ENCODE measurements around the gene SPANXD.

DNA sequence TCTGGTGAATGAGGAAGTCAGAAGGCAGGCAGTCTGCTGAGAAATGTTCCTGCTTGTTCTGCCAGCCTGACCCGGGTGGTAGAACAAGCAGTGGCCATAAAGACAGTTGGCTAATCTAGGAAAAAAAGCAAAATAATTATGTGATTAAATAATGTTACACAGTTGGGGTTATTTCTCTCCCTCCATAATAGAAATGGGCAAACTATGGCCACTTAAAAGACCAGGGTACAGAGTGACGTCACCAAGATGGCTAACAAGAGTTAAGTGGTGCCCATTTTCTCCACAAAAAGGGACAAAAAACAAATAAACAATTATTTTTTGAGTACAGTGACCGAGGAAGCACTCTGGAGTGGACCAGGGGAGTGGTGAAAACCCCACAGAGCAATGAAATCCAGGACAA, 16.1 kb upstream of the SPANXD start:
- TF ChIP-seq NFIC (IDR thresholded peaks at IDR 0.05): no peak
- TF ChIP-seq YY1 (IDR thresholded peaks at IDR 0.05; ENCODE audit: low read depth): no peak
- no peak for TF ChIP-seq TEAD4 (IDR thresholded peaks at IDR 0.05)
- no peak for TF ChIP-seq FOXM1 (IDR thresholded peaks at IDR 0.05; ENCODE audit: borderline replicate concordance, low read depth)
- TF ChIP-seq, protein P1, sequence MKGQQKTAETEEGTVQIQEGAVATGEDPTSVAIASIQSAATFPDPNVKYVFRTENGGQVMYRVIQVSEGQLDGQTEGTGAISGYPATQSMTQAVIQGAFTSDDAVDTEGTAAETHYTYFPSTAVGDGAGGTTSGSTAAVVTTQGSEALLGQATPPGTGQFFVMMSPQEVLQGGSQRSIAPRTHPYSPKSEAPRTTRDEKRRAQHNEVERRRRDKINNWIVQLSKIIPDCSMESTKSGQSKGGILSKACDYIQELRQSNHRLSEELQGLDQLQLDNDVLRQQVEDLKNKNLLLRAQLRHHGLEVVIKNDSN (IDR thresholded peaks at IDR 0.05): no peak
- TF ChIP-seq EP300 (IDR thresholded peaks at IDR 0.05; ENCODE audit: borderline replicate concordance): no peak
- no peak for TF ChIP-seq TAF1 (IDR thresholded peaks at IDR 0.05; ENCODE audit: low read depth)
- TF ChIP-seq RAD21 (IDR thresholded peaks at IDR 0.05; ENCODE audit: low read depth): no peak
- TF ChIP-seq, protein P2, sequence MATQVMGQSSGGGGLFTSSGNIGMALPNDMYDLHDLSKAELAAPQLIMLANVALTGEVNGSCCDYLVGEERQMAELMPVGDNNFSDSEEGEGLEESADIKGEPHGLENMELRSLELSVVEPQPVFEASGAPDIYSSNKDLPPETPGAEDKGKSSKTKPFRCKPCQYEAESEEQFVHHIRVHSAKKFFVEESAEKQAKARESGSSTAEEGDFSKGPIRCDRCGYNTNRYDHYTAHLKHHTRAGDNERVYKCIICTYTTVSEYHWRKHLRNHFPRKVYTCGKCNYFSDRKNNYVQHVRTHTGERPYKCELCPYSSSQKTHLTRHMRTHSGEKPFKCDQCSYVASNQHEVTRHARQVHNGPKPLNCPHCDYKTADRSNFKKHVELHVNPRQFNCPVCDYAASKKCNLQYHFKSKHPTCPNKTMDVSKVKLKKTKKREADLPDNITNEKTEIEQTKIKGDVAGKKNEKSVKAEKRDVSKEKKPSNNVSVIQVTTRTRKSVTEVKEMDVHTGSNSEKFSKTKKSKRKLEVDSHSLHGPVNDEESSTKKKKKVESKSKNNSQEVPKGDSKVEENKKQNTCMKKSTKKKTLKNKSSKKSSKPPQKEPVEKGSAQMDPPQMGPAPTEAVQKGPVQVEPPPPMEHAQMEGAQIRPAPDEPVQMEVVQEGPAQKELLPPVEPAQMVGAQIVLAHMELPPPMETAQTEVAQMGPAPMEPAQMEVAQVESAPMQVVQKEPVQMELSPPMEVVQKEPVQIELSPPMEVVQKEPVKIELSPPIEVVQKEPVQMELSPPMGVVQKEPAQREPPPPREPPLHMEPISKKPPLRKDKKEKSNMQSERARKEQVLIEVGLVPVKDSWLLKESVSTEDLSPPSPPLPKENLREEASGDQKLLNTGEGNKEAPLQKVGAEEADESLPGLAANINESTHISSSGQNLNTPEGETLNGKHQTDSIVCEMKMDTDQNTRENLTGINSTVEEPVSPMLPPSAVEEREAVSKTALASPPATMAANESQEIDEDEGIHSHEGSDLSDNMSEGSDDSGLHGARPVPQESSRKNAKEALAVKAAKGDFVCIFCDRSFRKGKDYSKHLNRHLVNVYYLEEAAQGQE (IDR thresholded peaks at IDR 0.05; ENCODE audit: low read depth): no peak
- no peak for TF ChIP-seq EGR1 (IDR thresholded peaks at IDR 0.05)
- TF ChIP-seq CEBPB (IDR thresholded peaks at IDR 0.05): no peak
- TF ChIP-seq, protein P3, sequence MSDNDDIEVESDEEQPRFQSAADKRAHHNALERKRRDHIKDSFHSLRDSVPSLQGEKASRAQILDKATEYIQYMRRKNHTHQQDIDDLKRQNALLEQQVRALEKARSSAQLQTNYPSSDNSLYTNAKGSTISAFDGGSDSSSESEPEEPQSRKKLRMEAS (IDR thresholded peaks at IDR 0.05): no peak

Measured in Ishikawa (cell line).